GM12891 (cell line): ENCODE measurements around the gene TPD52L2.

Source experiments
- POLR2A ChIP-seq: IDR thresholded peaks from 2 replicates; pipeline ENCODE4 v1.6.1; 2011; ENCODE audit warnings: low read depth, low read length, control low read depth
- POLR2AphosphoS5 ChIP-seq: IDR thresholded peaks from 2 replicates; pipeline ENCODE4 v1.6.1; 2011; ENCODE audit warnings: low read depth, low read length, control low read depth
- POU2F2 ChIP-seq: IDR thresholded peaks from 2 replicates; pipeline ENCODE4 v1.6.1; 2011; ENCODE audit warnings: low read depth, mild to moderate bottlenecking, control low read depth, low read length, moderate library complexity
- SPI1 ChIP-seq: IDR thresholded peaks from 2 replicates; pipeline ENCODE4 v1.6.1; 2011; ENCODE audit warnings: low read depth, low read length, control low read depth
- TAF1 ChIP-seq: IDR thresholded peaks from 2 replicates; pipeline ENCODE4 v1.6.1; 2011; ENCODE audit warnings: low read depth, low read length, control low read depth

DNA sequence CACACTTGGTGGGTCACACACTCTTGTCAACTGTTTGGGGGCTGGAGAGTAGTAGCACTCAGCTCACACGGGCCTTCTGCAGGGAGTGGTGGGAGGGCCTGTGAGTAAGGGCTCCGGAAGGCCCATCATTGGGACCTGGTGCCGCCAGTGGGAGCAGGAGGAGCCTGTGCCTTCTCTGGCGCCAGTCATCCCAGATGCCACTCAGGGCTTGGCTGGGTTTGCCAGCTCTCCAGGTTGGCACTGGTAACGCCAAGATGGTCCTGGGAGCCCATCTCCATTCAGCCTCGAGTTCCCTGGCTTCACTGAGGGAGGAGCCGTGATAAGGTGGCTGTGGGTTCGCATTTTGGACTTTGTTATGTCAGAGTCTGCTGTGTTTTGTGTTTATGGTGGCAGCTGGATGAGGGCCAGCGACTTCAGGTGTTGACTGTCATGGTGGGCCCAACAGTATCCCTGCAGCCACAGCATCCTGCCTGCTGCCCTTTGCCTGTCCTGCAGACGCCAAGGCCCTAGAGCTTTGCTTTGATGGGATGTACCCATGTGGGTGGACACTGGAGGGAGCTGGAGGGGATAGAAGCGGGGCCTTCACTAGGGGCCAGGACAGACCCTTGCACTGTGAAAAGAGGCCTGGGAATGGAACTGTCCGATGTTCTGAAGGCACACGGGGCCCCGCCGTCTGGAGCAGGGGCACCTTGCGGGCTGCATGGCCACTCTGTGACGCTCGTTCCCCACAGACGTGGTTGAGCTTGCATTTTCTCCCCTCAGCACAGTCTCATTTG, 16.6 kb downstream of the TPD52L2 start:
- TF ChIP-seq POLR2AphosphoS5 = no peak
- TF ChIP-seq SPI1 = no peak
- no peak; the same call in 1 of the 2 replicates for TF ChIP-seq POLR2A
- TF ChIP-seq TAF1 = no peak
- TF ChIP-seq POU2F2 = no peak
